HCT116 (cell line): Measurements from ENCODE around the gene POLR3A. TPM values are rescaled to one million over a fixed set of nuclear protein-coding genes. Genes with fewer than 3 reads are reported as not detected.

Source experiments
- ATAC-seq: fragments of 200-7000 bp; cut with Tn5 transposase; 2 replicates; pipeline ENCODE4 v1.9.1; 2020; ENCODE audit warnings: mild to moderate bottlenecking, moderate library complexity
- BruUV-seq: library from RNA; stranded (reverse); fragments of 400-500 nt; replicated peaks from 2 replicates; lab custom pipeline; 2021; lab: Mats Ljungman, UMichigan
- CTCF ChIA-PET: fragments of 300-600 bp; sonication (Branson Sonifier 250); formaldehyde crosslinking; loops from one replicate; lab custom pipeline; 2021; ENCODE audit warnings: antibody characterized with exemption; lab: Charles Lee
- POLR2A ChIA-PET: fragments of 300-600, 350-600 bp; sonication (Branson Sonifier 250); formaldehyde crosslinking; loops from one replicate; lab custom pipeline; 2021; ENCODE audit warnings: antibody characterized with exemption; lab: Charles Lee
- RAD21 ChIA-PET, 2 experiments: fragments of 300-600 bp; sonication (Branson Sonifier 250); formaldehyde crosslinking; loops; one replicate each; lab custom pipeline; 2023; ENCODE audit warnings: low total read pairs in 2 of 2; ENCODE audit not compliant: uncharacterized antibody in 2 of 2, unreplicated experiment in 2 of 2, low non-redundant PET in 1 of 2; lab: Charles Lee
- DNase-seq: peaks from one replicate; pipeline ENCODE4 v3.0.0-alpha.2; 2010; ENCODE audit warnings: low read depth, low spot score
- H2AFZ ChIP-seq: fragments of 200-600 bp; shearing (Covaris generic), sonication (generic); 2 replicates; pipeline ENCODE4 v1.6.1; 2017; ENCODE audit warnings: low read depth, mixed run types, mixed read lengths, antibody characterized with exemption, low read length; ENCODE audit not compliant: poor library complexity, severe bottlenecking
- H3K27ac ChIP-seq: 2 replicates; pipeline ENCODE4 v1.5.1; 2012; ENCODE audit warnings: low read depth, low read length
- H3K27me3 ChIP-seq: fragments of 200-600 bp; sonication (generic); 2 replicates; pipeline ENCODE4 v1.6.1; 2016; ENCODE audit warnings: mixed run types, low read length, mixed read lengths; ENCODE audit not compliant: insufficient read depth
- H3K36me3 ChIP-seq, 2 experiments: fragments of 200-500 bp in 1 of 2; fragments of 200-600 bp in 1 of 2; sonication (Bioruptor generic) in 1 of 2; sonication (generic) in 1 of 2; 2 replicates each; pipeline versions ENCODE4 v1.5.1 to v1.6.1; 2014 to 2016; ENCODE audit warnings: low read length in 2 of 2, inconsistent platforms in 1 of 2, mixed read lengths in 1 of 2, mixed run types in 1 of 2; ENCODE audit not compliant: insufficient read depth in 2 of 2, control insufficient read depth in 1 of 2
- H3K4me1 ChIP-seq, 2 experiments: fragments of 200-600 bp in 1 of 2; sonication (generic) in 1 of 2; 2 replicates each; pipeline versions ENCODE4 v1.5.1 to v1.6.1; 2012 to 2017; ENCODE audit warnings: low read length in 2 of 2, inconsistent platforms in 1 of 2, mild to moderate bottlenecking in 1 of 2, mixed read lengths in 1 of 2, mixed run types in 1 of 2, moderate library complexity in 1 of 2; ENCODE audit not compliant: insufficient read depth in 2 of 2, control insufficient read depth in 1 of 2
- H3K4me2 ChIP-seq: fragments of 200-600 bp; sonication (generic); 2 replicates; pipeline ENCODE4 v1.6.1; 2017; ENCODE audit warnings: mixed run types, low read length, mixed read lengths
- H3K4me3 ChIP-seq, 2 experiments: fragments of 200-600 bp in 1 of 2; sonication (generic) in 1 of 2; replicated peaks in 1 of 2; 2 replicates each; pipeline ENCODE4 v1.5.1; 2011 to 2016; ENCODE audit warnings: low read length in 2 of 2, control low read depth in 1 of 2, low read depth in 1 of 2, mild to moderate bottlenecking in 1 of 2, mixed read lengths in 1 of 2, mixed run types in 1 of 2
- H3K79me2 ChIP-seq: fragments of 200-600 bp; sonication (generic); 2 replicates; pipeline ENCODE4 v1.6.1; 2017; ENCODE audit warnings: mild to moderate bottlenecking, mixed run types, low read length, moderate library complexity, mixed read lengths; ENCODE audit not compliant: insufficient read depth
- H3K9ac ChIP-seq: fragments of 200-600 bp; sonication (generic); 2 replicates; pipeline ENCODE4 v1.6.1; 2016; ENCODE audit warnings: low read length, mixed read lengths
- H3K9me2 ChIP-seq: fragments of 200-600 bp; sonication (generic), shearing (Covaris generic); 2 replicates; pipeline ENCODE4 v1.6.1; 2017; ENCODE audit warnings: mixed run types, mild to moderate bottlenecking, moderate library complexity; ENCODE audit not compliant: insufficient read depth
- H3K9me3 ChIP-seq, 2 experiments: fragments of 200-500 bp in 1 of 2; fragments of 200-600 bp in 1 of 2; sonication (Bioruptor generic) in 1 of 2; sonication (generic) in 1 of 2; 2 replicates each; pipeline ENCODE4 v1.6.1; 2014 to 2017; ENCODE audit warnings: low read length in 2 of 2, mixed read lengths in 2 of 2, inconsistent platforms in 1 of 2, low read depth in 1 of 2, mild to moderate bottlenecking in 1 of 2, mixed run types in 1 of 2, moderate library complexity in 1 of 2; ENCODE audit not compliant: control insufficient read depth in 1 of 2, insufficient read depth in 1 of 2
- H4K20me1 ChIP-seq: fragments of 200-600 bp; sonication (generic), shearing (Covaris generic); 2 replicates; pipeline ENCODE4 v1.6.1; 2017; ENCODE audit warnings: mixed run types, mild to moderate bottlenecking, moderate library complexity; ENCODE audit not compliant: insufficient read depth
- CBX3 ChIP-seq: IDR thresholded peaks from 2 replicates; pipeline ENCODE4 v1.6.1; 2012; ENCODE audit warnings: low read depth
- EGR1 ChIP-seq: IDR thresholded peaks from 2 replicates; pipeline ENCODE4 v1.6.1; 2012; ENCODE audit warnings: low read depth
- ELF1 ChIP-seq: IDR thresholded peaks from 2 replicates; pipeline ENCODE4 v1.6.1; 2012; ENCODE audit warnings: low read depth, borderline replicate concordance
- POLR2AphosphoS5 ChIP-seq: IDR thresholded peaks from 2 replicates; pipeline ENCODE4 v1.6.1; 2011; ENCODE audit warnings: mild to moderate bottlenecking, low read depth, low read length, moderate library complexity
- SP1 ChIP-seq: IDR thresholded peaks from 2 replicates; pipeline ENCODE4 v1.6.1; 2012; ENCODE audit warnings: low read depth
- SRF ChIP-seq: IDR thresholded peaks from 2 replicates; pipeline ENCODE4 v1.6.1; 2012; ENCODE audit warnings: low read depth
- ZFX ChIP-seq: fragments of 450-650 bp; IDR thresholded peaks from 2 replicates; pipeline ENCODE4 v1.6.1; 2017
- ZNF274 ChIP-seq: fragments of 200-500 bp; sonication (Bioruptor generic); IDR thresholded peaks from 2 replicates; pipeline ENCODE4 v1.6.1; 2014; ENCODE audit warnings: mild to moderate bottlenecking, low read depth, low read length, inconsistent platforms
- intact Hi-C: fragments of 100-400 bp; cut with micrococcal nuclease; formaldehyde crosslinking; loops from 2 replicates; pipeline ENCODE4 v1.10.0; 2022
- total RNA-seq: library from RNA; stranded (reverse); gene quantifications from one replicate; pipeline ENCODE4 v1.2.1, GENCODE V29; 2021; ENCODE audit not compliant: unreplicated experiment
- TF ChIP-seq, protein P1 (sequence below): IDR thresholded peaks from 2 replicates; pipeline ENCODE4 v1.6.1; 2012
- TF ChIP-seq, protein P2 (sequence below): IDR thresholded peaks from 2 replicates; pipeline ENCODE4 v1.6.1; 2012

The POLR3A gene
- total RNA-seq, 1 experiment from 2014 or later: 26.6 TPM

DNA sequence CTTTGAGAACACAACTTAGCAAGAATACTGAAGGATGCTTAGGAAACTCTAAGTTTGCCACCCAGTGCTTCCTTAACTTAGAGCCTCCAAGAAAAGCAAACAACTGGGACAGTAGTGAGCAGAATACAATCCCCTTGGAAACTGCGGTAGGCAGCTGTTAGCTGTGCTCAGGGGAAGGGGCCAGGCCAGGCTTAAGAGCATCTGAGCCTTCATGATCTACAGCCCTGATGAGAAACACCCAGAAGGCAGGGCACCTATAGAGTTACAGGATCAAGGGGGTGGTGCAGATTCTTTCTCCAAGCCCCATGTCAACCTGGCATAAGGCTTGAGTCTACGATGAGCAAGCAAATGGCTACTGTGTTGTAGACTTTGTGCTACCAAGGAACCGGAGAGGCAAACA, 51.4 kb downstream of the POLR3A start:
- Histone ChIP-seq H3K36me3 (peaks cover 37 to 38% of the 10 kb centered on the region in 2 experiments; a peak in 3 of 4 replicates), H3K4me1 (peaks cover 5 to 11% of the 10 kb centered on the region in 2 experiments; a peak in 2 of 4 replicates)
- ATAC-seq: no peak

DNA sequence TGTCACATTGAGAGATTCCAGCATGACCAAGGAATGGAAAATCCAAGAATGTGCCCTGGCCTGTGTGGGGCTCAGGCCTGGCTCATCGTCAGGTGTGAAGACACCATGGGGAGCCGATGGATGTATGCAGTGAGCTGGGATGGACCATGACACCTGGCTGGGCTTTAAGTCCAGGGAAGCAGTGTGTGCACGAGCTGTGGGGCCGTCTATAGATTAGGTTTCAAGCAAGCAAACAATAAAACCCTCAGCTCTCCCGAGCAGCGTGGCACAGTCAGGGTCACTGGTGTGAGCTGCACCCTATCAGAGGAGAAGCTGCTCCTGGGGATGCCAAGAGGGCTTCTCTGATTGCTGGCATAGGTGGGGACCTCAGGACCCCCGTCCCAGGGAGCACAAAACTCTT, 52.3 kb downstream of the POLR3A start:
- Histone ChIP-seq H4K20me1 (no peaks in the 10 kb centered on the region; the same call in 1 of the 2 replicates), H3K27ac (no peak overlapping the region), H3K4me2 (no peak overlapping the region), H3K4me1 (peaks cover 5 to 11% of the 10 kb centered on the region in 2 experiments; a peak in 2 of 4 replicates), H3K9me2 (no peaks in the 10 kb centered on the region), H3K9ac (no peak overlapping the region), H3K79me2 (no peaks in the 10 kb centered on the region), H3K36me3 (peaks cover 30 to 32% of the 10 kb centered on the region in 2 experiments; a peak in 3 of 4 replicates), H3K4me3 (no peak overlapping the region), H2AFZ (no peak overlapping the region), H3K9me3 (no peaks in the 10 kb centered on the region), H3K27me3 (no peaks in the 10 kb centered on the region)
- ChIA-PET RAD21 (no interaction called here), POLR2A (no interaction called here), CTCF (no interaction called here)
- no TSS peak for BruUV-seq
- intact Hi-C loops: no loop called here
- TF ChIP-seq SRF: no peak
- no peak for TF ChIP-seq ZFX
- TF ChIP-seq CBX3: no peak
- TF ChIP-seq ZNF274: no peak
- TF ChIP-seq ELF1: no peak
- TF ChIP-seq EGR1: no peak
- TF ChIP-seq SP1: no peak
- TF ChIP-seq, protein P1, sequence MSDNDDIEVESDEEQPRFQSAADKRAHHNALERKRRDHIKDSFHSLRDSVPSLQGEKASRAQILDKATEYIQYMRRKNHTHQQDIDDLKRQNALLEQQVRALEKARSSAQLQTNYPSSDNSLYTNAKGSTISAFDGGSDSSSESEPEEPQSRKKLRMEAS: no peak
- ATAC-seq (no peak), DNase-seq (no peak)

More for the DNA sequence above, 51.4 kb downstream of the POLR3A start:
- H3K27ac ChIP-seq: no peak overlapping the region
- no peaks in the 10 kb centered on the region for H3K27me3 ChIP-seq
- CTCF ChIA-PET: no interaction called here
- intact Hi-C loops: no loop called here
- H3K9me3 ChIP-seq: no peaks in the 10 kb centered on the region
- H3K4me3 ChIP-seq: no peak overlapping the region
- H2AFZ ChIP-seq: no peak overlapping the region
- no peak overlapping the region for H3K9ac ChIP-seq
- no peaks in the 10 kb centered on the region; the same call in 1 of the 2 replicates for H4K20me1 ChIP-seq
- H3K4me2 ChIP-seq: no peak overlapping the region
- no peaks in the 10 kb centered on the region for H3K9me2 ChIP-seq
- no TSS peak for BruUV-seq
- POLR2A ChIA-PET: no interaction called here
- no peak for DNase-seq
- RAD21 ChIA-PET: no interaction called here
- no peak for TF ChIP-seq CBX3
- no peak for TF ChIP-seq POLR2AphosphoS5
- TF ChIP-seq, protein P2, sequence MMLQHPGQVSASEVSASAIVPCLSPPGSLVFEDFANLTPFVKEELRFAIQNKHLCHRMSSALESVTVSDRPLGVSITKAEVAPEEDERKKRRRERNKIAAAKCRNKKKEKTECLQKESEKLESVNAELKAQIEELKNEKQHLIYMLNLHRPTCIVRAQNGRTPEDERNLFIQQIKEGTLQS: no peak
- H3K79me2 ChIP-seq: no peaks in the 10 kb centered on the region
